GM19025 (cell line): ENCODE results near the gene KIF5C.

Experiments used
- ATAC-seq: cut with Tn5 transposase; IDR thresholded peaks from one replicate; pipeline ENCODE4 v1.9.1; 2021; ENCODE audit warnings: mild to moderate bottlenecking, low read depth, moderate library complexity; ENCODE audit not compliant: unreplicated experiment

KIF5C gene

DNA sequence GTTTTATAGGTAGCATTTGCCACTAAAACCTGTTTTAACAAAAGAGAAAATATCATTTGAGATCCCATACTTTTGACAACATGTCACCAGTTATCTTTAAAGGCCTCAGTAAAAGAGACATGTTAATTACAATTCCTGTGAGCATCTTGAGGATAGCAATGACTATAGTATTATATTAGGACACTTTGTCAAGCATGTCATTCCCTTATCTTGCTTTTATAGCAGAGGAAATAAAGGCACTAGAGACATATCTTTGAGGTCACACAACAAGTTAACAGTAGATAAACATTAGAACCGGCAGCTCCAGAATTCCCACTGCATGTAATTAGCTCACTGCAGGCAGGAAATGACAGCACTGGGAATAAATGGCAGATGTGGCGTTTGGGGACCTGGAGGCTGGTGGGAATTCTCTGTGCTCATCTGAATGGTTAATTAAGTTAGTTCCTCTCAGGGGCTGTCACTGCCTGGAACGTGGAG, 189.4 kb downstream of the KIF5C start:
- no peak for ATAC-seq

- ATAC-seq: no peak
Observed at GRCh38 chr2:149064856-149065630, 190.0 kb downstream of the KIF5C start.

DNA sequence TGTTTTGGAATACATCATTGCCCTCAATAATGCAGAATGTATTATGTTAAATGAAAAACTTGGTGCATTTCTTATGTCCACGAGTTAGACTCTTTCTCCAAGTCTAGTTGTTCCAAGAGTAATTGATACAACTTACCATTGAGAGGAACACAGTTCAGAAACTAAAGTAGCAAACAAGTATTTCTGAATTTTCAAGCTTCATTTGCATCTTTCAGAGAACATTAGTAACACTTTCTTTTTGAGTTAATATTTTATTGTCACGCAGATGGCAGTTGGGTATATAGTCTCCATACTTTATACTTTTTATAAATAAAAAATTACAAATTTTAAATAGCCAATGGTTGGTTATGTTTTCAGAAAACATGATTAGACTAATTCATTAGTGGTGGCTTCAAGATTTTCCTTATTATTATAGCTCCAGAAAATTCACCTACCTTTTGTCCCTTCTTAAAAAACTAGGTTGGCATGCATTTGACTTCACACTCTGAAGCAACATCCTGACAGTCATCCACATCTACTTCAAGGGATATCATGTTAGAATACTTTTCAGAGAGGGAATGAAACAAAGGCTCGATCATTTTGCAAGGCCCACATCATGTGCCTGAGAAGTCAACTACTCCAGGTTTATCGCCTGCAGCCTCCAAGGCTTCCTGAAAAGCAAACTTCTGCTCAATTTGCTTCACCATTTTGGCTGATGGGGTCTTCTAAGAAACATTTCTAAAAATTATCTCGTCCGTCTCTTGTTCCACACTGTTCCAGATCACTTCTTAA, 193.4 kb downstream of the KIF5C start:
- ATAC-seq: no peak

DNA sequence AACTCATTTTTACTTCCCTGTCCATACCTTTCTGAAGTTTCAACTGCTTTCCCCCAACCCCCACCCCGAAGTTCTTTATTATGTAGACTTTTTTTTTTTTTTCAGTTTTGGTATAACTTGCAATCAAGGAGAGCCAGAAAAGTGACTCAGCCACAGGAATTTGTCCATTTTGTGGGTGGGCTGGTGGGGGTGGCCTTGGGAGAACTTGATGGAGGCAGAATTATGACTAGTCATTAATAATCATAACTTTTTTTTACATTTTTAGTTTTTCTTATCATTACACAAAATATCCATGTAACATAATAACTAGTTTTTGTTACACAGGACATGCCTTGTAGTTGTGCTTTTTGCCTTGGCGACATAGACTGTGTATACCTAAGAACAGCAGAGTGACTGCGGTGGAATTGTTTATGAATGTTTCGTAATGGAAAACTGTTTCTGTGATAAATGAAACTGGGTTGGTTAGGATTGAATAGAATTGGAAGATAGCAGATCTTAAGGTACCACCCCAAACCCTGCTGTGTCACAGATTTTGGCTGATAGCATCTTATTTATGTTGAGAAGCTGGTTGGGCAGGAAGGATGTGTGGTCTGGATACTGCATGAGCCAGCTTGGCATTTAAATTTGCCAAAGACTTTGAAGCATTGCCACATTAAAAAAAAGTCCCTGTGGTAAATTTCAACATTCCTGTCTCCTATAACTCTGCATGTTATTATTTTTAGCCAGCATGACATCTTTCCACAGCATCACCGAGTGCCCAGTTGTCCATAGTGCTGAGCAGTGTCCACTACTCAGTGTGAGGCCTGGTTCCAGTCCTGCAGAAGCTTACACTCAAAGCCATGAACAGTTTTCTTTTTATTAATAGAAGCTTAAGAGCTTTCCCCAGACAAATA, 194.2 kb downstream of the KIF5C start:
- no peak for ATAC-seq

- ATAC-seq: no peak
Observed at GRCh38 chr2:149070681-149071320, 195.8 kb downstream of the KIF5C start.

DNA sequence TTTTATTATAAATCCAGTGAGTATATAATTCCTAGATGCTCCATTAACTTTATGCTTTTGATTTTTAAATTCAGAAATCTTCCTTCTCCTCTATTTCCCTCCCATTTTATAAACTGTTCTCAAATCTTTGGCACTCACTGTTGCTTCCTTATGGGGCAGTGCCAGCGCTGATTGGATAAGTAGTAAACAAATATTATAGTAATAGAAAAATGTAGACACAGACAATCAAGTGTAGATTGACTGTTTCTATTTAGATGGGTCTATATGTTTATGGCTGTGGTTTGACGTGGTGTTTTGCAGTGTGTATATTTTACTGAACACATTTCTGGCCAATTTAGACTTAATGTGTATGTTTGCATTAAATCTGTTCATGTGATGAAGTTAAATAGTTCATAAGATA, 200.1 kb downstream of the KIF5C start:
- ATAC-seq: no peak

DNA sequence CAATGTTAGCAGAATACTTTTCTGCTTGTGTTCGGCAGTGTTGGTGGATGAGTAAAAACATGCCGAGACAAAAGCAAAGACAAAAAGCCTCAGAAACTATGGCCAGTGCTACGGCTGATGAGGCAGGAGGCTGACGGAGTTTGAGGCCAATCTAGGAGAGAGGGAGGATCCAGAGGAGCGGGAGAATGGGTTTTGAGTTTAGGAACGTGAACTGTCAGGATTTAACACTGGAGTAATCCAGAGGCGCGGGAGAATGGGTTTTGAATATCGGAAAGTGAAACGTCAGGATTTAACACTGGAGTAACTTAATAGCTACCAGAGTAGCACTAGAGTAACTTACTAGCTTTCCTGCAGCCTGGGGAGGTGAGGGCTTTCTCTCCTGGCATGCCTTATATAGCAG, 200.8 kb downstream of the KIF5C start:
- ATAC-seq: no peak
